Glutamatergic neuron (in vitro differentiated cells): ENCODE results near the gene PA2G4. TPM values are rescaled to one million over a fixed set of nuclear protein-coding genes. Genes with fewer than 3 reads are reported as not detected.

Experiments used
- DNase-seq: peaks from one replicate; pipeline ENCODE4 v3.0.0; 2022
- H3K27ac Mint-ChIP-seq: one replicate; pipeline ENCODE4 v1.8.0; 2020; ENCODE audit warnings: mild to moderate bottlenecking, mixed read lengths, inconsistent platforms; ENCODE audit not compliant: unreplicated experiment
- H3K27me3 Mint-ChIP-seq: one replicate; pipeline ENCODE4 v1.8.0; 2020; ENCODE audit warnings: mild to moderate bottlenecking, moderate library complexity, mixed read lengths, inconsistent platforms; ENCODE audit not compliant: unreplicated experiment
- H3K36me3 Mint-ChIP-seq: one replicate; pipeline ENCODE4 v1.8.0; 2020; ENCODE audit warnings: mild to moderate bottlenecking, mixed read lengths, inconsistent platforms; ENCODE audit not compliant: unreplicated experiment
- H3K4me1 Mint-ChIP-seq: one replicate; pipeline ENCODE4 v1.8.0; 2020; ENCODE audit warnings: mild to moderate bottlenecking, low read depth, mixed read lengths, inconsistent platforms; ENCODE audit not compliant: unreplicated experiment
- H3K4me3 Mint-ChIP-seq: one replicate; pipeline ENCODE4 v1.8.0; 2020; ENCODE audit warnings: mild to moderate bottlenecking, mixed read lengths, inconsistent platforms; ENCODE audit not compliant: unreplicated experiment
- H3K9me3 Mint-ChIP-seq: one replicate; pipeline ENCODE4 v1.8.0; 2020; ENCODE audit warnings: mild to moderate bottlenecking, moderate library complexity, mixed read lengths, inconsistent platforms; ENCODE audit not compliant: unreplicated experiment
- total RNA-seq: library from RNA; stranded (reverse); fragmentation: NEBNext Ultra II Directional; extraction: Animal tissue kit (Norgen Biotek cat#: 25700); gene quantifications from one replicate; pipeline ENCODE4 v1.2.1, GENCODE V29; 2021; ENCODE audit not compliant: unreplicated experiment
- TF ChIP-seq, protein P1 (sequence below): fragments of 200-600 bp; sonication (generic); IDR thresholded peaks from one replicate; pipeline ENCODE4 v1.5.0; 2021; ENCODE audit not compliant: partially characterized antibody, unreplicated experiment

Gene PA2G4
- total RNA-seq, 1 donor from 2014 or later = 86.5 TPM

DNA sequence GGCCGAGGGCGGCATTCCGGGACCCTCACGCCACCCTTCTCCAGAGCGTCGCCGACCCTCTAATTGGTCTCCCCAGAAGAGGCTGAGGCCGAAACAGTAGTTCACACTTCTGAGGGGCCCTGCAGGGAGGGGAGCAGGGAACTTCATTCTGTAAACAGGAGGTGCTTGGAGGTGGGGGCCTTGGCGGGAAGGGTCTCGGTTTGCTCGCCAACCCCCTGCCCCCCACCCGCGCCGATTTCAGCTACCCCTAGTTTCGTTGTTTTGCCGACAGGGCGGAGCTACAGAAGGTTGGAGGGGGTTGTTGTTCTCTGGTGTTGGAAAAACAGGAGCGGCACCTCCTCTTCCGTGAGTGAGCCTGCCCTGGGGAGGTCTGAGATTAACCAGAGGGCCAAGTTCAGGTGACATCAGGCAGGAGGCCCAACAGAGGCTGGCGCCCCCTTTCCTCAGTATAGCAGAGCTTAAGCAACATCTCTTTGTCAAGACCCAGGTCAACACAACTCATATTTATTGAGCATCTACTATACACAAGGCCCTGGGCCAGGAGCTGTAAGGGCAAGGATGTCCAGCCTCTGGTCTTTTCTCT is 23.7 kb upstream of the PA2G4 start:
- no peak overlapping the region for H3K27ac Mint-ChIP-seq
- H3K36me3 Mint-ChIP-seq = no peaks in the 10 kb centered on the region
- TF ChIP-seq, protein P1, sequence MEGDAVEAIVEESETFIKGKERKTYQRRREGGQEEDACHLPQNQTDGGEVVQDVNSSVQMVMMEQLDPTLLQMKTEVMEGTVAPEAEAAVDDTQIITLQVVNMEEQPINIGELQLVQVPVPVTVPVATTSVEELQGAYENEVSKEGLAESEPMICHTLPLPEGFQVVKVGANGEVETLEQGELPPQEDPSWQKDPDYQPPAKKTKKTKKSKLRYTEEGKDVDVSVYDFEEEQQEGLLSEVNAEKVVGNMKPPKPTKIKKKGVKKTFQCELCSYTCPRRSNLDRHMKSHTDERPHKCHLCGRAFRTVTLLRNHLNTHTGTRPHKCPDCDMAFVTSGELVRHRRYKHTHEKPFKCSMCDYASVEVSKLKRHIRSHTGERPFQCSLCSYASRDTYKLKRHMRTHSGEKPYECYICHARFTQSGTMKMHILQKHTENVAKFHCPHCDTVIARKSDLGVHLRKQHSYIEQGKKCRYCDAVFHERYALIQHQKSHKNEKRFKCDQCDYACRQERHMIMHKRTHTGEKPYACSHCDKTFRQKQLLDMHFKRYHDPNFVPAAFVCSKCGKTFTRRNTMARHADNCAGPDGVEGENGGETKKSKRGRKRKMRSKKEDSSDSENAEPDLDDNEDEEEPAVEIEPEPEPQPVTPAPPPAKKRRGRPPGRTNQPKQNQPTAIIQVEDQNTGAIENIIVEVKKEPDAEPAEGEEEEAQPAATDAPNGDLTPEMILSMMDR = no peak
- no peak for DNase-seq
- H3K4me3 Mint-ChIP-seq = peak overlapping the region; percentile 83
- no peaks in the 10 kb centered on the region for H3K4me1 Mint-ChIP-seq
- peaks cover 4% of the 10 kb centered on the region for H3K27me3 Mint-ChIP-seq
- peaks cover 11% of the 10 kb centered on the region for H3K9me3 Mint-ChIP-seq

DNA sequence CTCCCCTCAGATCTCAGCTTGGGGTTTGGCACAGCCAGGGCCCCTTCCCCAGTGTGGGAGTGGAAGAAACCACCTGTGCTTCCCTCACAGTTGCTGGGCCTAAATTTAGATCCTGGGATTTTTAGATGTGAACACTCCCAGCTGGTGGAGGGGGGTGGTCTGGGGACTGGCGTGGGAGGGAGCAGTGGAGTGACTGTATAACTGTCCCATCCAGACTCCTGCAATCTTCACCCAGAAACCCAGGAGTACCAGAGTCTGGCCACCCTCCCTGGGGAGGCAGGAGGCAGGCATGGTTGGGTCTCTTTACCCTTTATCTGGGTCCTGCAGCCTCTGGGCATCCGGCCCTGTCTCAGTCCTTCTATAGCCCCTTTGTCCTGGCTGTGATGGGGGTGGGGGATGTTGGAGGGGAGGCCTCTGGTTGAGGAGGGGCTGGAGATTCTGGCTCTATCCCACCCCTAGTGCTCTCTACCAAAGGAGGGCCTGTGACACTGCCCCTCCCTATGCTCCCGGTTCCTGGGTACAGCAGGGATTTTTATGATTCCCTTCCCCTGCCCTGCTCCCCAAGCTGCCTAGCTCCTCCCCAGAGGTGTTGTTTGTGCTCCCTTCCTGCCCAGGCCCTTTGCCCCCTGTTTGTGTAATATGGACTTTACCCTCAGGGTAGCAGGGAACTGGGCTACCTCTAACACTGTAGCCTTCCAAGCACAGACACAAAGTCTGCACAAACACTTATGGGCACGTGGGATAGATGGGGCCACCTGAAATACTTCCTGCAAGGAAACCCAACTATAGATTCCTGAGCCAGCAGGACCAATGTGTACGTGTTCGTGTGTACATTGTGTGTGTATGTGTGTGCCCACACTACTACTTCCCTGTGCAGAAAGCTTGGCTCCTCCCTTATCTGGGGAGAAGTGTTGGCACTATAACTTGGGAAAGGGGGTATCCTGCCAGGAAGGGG is 22.7 kb upstream of the PA2G4 start:
- H3K27me3 Mint-ChIP-seq = peaks cover 4% of the 10 kb centered on the region
- DNase-seq = peak; percentile 19
- no peaks in the 10 kb centered on the region for H3K4me1 Mint-ChIP-seq
- peak overlapping the region; percentile 83 for H3K4me3 Mint-ChIP-seq
- peaks cover 11% of the 10 kb centered on the region for H3K9me3 Mint-ChIP-seq
- no peaks in the 10 kb centered on the region for H3K36me3 Mint-ChIP-seq
- no peak overlapping the region for H3K27ac Mint-ChIP-seq
- TF ChIP-seq, protein P1 = no peak

DNA sequence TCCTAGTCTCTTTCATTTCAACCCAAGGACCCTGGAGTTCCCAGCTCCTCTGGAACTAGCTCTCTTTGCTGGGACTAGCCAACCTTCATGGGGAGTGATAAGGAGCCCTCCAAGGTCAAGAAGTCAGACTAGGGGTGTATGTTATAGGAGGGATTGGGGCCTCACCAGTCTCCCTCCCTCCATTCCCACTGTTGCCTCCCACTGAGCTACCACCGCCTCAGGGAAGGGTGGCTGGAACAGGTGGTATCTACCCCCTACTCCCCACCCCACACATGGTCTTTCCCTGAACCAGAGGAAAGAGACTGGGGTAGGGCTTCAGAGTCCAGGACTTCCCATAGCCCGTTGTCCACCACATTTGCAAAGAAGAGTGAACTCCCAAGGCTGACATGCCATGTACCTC is 22.0 kb upstream of the PA2G4 start:
- TF ChIP-seq, protein P1 = no peak
- no peak for DNase-seq
- Mint-ChIP-seq H3K27me3 (peaks cover 4% of the 10 kb centered on the region), H3K9me3 (peaks cover 10% of the 10 kb centered on the region), H3K4me3 (no peak overlapping the region), H3K36me3 (no peaks in the 10 kb centered on the region), H3K4me1 (no peaks in the 10 kb centered on the region), H3K27ac (no peak overlapping the region)

DNA sequence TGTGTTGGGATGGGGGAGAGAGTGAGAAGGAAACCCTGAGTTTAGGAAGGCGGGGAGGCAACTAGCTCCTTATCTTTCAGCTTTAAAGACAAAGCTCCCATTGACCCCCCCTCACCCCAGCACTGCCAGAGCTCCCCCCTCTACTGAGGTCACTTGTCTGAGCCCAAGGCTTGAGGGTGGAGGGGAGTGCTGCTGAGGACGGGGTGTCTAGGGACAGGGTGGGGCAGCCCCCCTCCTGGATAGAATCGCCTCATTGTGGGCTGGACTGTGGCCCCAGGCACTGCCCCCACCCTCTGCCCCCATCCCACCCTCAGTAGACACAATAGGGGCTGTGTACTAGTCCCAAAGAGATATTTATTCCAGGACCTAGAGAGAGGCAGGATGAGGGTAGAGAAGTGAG is 21.4 kb upstream of the PA2G4 start:
- Mint-ChIP-seq H3K27ac (no peak overlapping the region), H3K9me3 (peaks cover 10% of the 10 kb centered on the region)
- DNase-seq = no peak

More for the DNA sequence above, 21.4 kb upstream of the PA2G4 start:
- no peak overlapping the region for H3K4me3 Mint-ChIP-seq
- H3K36me3 Mint-ChIP-seq = no peaks in the 10 kb centered on the region
- TF ChIP-seq, protein P1 = no peak
- H3K4me1 Mint-ChIP-seq = no peaks in the 10 kb centered on the region
- H3K27me3 Mint-ChIP-seq = peaks cover 4% of the 10 kb centered on the region
